Neural crest cell (in vitro differentiated cells): ENCODE results near the gene ETV3. TPM values are rescaled to one million over a fixed set of nuclear protein-coding genes. Genes with fewer than 3 reads are reported as not detected.

Experiments
- DNase-seq: peaks from one replicate; pipeline ENCODE4 v3.0.0; 2021; ENCODE audit warnings: low read depth, mixed read lengths, low spot score
- H3K27ac Mint-ChIP-seq: one replicate; pipeline ENCODE4 v1.8.0; 2021; ENCODE audit warnings: mild to moderate bottlenecking, mixed read lengths; ENCODE audit not compliant: unreplicated experiment
- H3K27me3 Mint-ChIP-seq: 2 replicates; pipeline ENCODE4 v1.8.0; 2021; ENCODE audit warnings: low read depth, mild to moderate bottlenecking, mixed read lengths
- H3K36me3 Mint-ChIP-seq: 2 replicates; pipeline ENCODE4 v1.8.0; 2021; ENCODE audit warnings: low read depth, mild to moderate bottlenecking, mixed read lengths
- H3K4me1 Mint-ChIP-seq: 2 replicates; pipeline ENCODE4 v1.8.0; 2021; ENCODE audit warnings: mixed read lengths
- H3K4me3 Mint-ChIP-seq: one replicate; pipeline ENCODE4 v1.8.0; 2021; ENCODE audit warnings: mild to moderate bottlenecking, mixed read lengths
- H3K9me3 Mint-ChIP-seq: 2 replicates; pipeline ENCODE4 v1.8.0; 2021; ENCODE audit warnings: mixed read lengths
- total RNA-seq: library from RNA; stranded (reverse); gene quantifications from 2 replicates; pipeline ENCODE4 v1.2.1, GENCODE V29; 2021
- TF ChIP-seq, protein P1 (sequence below): fragments of 200-600 bp; sonication (generic); conservative IDR thresholded peaks from 2 replicates; pipeline ENCODE4 v1.5.0; 2021; ENCODE audit warnings: antibody characterized with exemption, mild to moderate bottlenecking

The ETV3 gene
- total RNA-seq, 1 donor from 2014 or later, result 29.7 TPM

DNA sequence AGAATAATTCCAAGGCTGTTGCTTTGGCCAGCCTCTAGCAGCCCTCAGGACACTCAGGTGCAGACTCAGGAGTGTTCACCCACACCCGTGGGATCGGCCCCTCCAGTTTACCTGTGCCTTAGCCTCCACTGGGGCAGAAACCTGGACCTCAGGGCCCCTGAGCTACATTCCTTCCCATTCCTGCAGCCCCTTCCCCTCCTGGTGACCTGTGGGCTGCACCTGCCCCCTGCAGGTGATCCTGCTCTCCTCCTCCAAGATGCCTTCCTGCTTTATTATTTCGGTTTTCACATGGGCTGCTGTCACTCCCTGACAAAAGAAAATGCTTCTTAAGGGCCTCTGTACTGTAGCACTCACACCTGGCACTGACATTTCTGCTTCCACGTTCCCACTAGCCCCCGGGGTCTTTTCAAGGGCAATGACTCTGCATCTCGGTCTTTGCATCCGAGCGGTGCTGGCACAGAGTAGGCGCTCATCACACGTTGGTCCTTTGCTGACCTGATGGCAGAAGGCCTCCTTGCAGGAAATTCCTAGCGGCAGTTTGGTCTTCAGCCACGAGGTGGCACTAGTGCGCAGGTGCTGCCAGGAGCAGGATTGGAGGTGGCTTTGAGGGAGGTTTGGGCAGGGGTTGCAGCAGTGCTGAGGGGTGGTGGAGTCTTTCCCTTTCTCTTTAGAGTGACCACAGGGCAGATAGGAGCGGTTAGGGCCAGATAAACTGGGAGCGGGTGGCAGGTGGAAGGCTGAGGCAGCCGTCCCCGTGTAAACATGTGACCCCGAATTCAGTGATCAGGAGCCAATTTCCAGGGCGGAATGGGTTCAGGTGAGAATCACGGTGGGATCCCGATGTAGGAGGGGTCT lies 25.3 kb upstream of the ETV3 start:
- Mint-ChIP-seq H3K4me1 (peaks cover 15% of the 10 kb centered on the region), H3K27me3 (peaks cover 2% of the 10 kb centered on the region), H3K27ac (no peak overlapping the region), H3K36me3 (no peaks in the 10 kb centered on the region), H3K9me3 (no peaks in the 10 kb centered on the region), H3K4me3 (no peak overlapping the region)
- peak; percentile 89 for DNase-seq
- TF ChIP-seq, protein P1, sequence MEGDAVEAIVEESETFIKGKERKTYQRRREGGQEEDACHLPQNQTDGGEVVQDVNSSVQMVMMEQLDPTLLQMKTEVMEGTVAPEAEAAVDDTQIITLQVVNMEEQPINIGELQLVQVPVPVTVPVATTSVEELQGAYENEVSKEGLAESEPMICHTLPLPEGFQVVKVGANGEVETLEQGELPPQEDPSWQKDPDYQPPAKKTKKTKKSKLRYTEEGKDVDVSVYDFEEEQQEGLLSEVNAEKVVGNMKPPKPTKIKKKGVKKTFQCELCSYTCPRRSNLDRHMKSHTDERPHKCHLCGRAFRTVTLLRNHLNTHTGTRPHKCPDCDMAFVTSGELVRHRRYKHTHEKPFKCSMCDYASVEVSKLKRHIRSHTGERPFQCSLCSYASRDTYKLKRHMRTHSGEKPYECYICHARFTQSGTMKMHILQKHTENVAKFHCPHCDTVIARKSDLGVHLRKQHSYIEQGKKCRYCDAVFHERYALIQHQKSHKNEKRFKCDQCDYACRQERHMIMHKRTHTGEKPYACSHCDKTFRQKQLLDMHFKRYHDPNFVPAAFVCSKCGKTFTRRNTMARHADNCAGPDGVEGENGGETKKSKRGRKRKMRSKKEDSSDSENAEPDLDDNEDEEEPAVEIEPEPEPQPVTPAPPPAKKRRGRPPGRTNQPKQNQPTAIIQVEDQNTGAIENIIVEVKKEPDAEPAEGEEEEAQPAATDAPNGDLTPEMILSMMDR, result peak; percentile 90

DNA sequence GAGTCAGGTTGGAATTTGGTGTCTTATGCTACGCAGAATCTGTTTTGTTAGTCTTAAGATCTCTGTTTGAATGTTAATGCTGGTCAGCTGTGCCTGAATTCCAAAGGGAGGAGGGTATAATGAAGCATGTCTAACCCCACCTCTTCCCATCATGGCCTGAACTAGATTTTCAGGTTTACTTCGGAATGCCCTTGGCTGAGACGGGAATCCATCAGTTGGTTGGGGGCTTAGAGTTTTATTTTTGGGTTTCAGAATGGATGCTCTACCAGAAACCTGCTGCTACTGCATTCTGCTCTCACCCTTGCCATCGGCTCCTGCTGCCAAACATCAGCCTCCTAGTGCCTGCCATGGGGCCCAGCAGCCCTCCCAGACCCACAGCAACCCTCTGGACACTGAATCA lies 24.1 kb upstream of the ETV3 start:
- TF ChIP-seq, protein P1, result no peak
- no peak overlapping the region for H3K27ac Mint-ChIP-seq
- H3K4me1 Mint-ChIP-seq, result peaks cover 15% of the 10 kb centered on the region
- peaks cover 2% of the 10 kb centered on the region for H3K27me3 Mint-ChIP-seq
- no peaks in the 10 kb centered on the region for H3K36me3 Mint-ChIP-seq
- no peaks in the 10 kb centered on the region for H3K9me3 Mint-ChIP-seq
- no peak for DNase-seq
- no peak overlapping the region for H3K4me3 Mint-ChIP-seq

DNA sequence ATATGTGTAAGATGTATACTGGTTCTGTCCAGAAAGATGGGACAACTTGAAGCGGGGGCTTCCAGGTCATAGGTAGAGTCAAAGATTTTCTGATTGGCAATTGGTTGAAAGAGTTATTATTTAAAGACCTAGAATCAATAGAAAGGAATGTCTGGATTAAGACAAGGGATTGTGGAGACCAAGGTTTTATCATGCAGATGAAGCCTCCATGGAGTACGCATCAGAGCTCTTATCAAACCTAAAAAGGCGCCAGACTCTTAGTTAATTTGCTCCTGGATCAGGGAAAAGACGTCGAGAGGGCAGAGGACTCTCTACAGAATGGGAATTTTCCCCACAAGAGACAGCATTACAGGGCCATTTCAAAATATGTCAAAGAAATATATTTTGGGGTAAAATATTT lies 23.7 kb upstream of the ETV3 start:
- no peak for DNase-seq
- TF ChIP-seq, protein P1, result no peak
- no peaks in the 10 kb centered on the region for H3K9me3 Mint-ChIP-seq
- H3K27me3 Mint-ChIP-seq, result peaks cover 2% of the 10 kb centered on the region
- H3K4me3 Mint-ChIP-seq, result no peak overlapping the region
- no peaks in the 10 kb centered on the region for H3K36me3 Mint-ChIP-seq
- no peak overlapping the region for H3K27ac Mint-ChIP-seq
- H3K4me1 Mint-ChIP-seq, result peaks cover 18% of the 10 kb centered on the region

DNA sequence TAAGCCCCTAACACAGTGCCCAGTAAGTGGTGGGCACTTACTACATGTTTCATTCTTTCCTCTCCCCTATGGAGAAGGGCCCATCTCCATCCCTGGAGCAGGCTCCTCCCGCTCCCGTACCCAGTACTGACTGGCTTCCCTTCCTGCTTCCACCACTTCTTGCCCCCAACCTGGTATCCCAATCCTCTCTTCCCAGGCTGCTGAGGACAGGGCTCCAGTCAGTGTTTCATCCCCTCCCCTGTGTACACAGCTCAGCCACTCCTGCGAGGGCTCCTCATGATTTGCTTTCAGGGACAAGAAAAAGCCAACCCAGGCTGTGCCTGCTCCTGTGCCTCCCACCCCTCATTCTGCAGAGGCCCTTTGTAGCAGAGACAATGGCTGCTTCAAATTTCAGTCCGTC lies 20.8 kb upstream of the ETV3 start:
- DNase-seq, result no peak
- H3K27me3 Mint-ChIP-seq, result peaks cover 2% of the 10 kb centered on the region
- H3K36me3 Mint-ChIP-seq, result no peaks in the 10 kb centered on the region
- TF ChIP-seq, protein P1, result no peak
- no peaks in the 10 kb centered on the region for H3K9me3 Mint-ChIP-seq
- H3K4me3 Mint-ChIP-seq, result no peak overlapping the region
- H3K27ac Mint-ChIP-seq, result peak overlapping the region; percentile 60
- H3K4me1 Mint-ChIP-seq, result peaks cover 35% of the 10 kb centered on the region

DNA sequence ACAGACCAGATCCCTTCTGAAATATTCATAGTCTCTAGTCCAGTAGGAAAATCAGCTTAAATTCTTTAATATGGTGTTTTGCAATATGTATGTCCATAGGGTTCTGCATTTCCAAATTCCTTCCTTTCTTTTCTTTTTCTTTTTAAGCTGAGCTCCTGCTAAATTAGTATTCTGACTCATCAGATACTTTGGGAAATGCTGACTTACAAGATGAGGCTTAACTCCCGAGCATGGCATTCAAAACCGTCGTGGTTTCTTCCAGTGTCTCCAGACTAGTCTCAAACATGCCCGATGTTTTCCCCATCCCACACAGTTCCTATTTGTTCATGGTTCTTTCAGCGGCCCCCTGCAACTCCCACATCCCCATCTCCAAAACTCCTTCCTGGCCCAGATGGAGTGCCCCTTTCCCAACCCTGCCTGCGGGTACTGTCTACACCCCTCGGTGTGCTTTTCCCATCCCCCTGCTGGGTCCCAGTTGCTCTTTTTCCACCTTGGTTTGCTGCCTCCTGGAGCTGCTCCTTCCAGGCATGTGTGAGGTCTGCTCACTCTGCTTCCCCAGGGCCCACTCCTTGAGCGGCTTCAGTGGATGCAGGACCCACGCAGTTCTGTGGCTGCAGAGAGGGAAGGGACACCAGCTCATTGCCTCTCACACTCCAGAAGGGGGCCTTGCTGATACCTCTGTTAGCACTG lies 19.5 kb upstream of the ETV3 start:
- TF ChIP-seq, protein P1, result no peak
- Mint-ChIP-seq H3K36me3 (no peaks in the 10 kb centered on the region), H3K27ac (no peak overlapping the region), H3K4me1 (peaks cover 38% of the 10 kb centered on the region), H3K27me3 (no peaks in the 10 kb centered on the region), H3K4me3 (no peak overlapping the region), H3K9me3 (no peaks in the 10 kb centered on the region)
- DNase-seq, result no peak
